NCI-H1092 treated with DMSO at 0.1 percent for 48 hours (cell line): ENCODE measurements around the gene INO80.

ENCODE experiments used
- DNase-seq: peaks from one replicate; lab custom pipeline; 2025; lab: John Stamatoyannopoulos, UW

Gene INO80

DNA sequence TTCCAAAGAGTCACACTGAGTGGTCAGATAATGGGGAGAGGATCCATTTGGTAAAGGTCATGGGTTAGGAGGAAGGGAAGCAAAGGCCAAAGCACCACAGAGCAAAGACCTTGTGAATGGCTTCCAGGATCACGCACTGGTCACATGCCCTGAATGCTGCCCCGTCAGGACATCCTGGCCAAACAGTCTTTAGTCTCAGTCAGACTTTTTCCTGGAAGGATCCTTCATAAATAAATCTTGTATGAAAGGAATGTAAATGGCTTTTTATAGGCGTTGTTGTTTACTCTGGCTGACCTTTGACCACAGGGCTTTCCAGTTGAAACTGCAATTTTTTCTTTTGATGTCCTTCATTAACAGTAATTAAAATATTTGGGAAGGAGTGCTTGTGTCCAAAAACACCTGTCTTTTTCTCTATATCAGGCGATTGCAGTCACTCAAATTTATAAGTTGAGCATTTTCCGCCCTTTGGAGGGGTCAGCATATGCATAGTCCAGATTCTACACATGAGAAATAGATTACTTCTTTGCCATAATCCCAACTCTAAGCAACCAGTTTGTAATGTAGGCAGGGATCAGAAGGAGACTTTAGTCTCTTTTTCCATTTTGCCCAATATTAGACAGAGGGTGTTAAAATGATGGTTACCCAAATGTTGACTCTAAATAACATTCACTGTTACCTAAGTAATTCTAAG is 114.4 kb downstream of the INO80 start:
- no peak for DNase-seq

DNA sequence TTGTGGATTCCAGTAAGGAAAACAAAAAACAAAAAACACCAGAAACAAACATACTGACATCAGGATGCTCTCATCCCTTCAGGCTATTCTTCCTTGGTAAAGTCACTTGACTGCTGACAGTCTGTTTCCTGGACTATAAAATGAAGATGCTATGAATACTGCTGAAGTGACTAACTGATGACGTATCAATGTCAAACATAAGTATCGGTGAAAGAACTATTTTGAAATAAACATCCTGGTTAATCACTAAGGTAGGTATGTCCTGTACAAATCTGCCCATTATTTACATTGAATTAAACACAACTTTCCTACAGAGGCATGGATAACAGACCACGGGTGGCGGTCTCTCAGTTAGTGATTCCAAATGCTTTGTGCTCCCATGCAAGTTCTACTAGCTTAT is 116.9 kb downstream of the INO80 start:
- no peak for DNase-seq

DNA sequence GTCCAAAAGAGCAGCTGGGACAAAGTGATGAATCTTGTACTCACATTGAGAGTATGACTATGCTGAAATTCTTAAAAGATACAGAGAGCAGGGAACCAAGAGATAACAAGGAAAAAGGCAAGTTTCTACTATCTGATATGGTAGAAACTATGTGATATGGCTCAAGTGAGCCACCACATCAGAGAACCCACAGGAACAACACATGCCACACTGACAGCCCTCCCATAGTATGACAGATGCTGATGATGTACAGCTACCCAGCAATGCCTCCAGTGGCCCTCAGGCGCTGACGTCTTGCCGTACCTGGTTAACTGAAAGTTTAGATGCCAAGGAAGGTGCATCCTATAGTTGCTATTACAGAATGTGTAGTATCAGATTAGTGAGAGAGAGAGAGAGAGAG is 120.4 kb downstream of the INO80 start:
- DNase-seq, result no peak

DNA sequence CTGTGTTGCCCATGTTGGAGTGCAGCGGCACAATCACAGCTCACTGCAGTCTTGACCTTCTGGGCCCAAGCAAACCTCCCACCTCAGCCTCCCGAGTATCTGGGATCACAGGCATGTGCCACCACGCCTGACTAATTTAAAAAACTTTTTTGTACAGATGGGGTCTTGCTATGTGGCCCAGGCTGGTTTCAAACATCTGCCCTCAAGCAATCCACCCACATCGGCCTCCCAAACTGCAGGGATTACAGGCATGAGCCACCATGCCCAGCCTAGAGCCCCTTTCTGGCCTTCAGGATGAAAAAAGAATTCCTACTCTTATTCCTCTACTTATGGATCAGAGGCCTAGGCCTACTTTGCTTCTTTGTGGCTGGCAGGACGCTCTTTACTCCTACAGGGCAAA is 123.3 kb downstream of the INO80 start:
- no peak for DNase-seq

DNA sequence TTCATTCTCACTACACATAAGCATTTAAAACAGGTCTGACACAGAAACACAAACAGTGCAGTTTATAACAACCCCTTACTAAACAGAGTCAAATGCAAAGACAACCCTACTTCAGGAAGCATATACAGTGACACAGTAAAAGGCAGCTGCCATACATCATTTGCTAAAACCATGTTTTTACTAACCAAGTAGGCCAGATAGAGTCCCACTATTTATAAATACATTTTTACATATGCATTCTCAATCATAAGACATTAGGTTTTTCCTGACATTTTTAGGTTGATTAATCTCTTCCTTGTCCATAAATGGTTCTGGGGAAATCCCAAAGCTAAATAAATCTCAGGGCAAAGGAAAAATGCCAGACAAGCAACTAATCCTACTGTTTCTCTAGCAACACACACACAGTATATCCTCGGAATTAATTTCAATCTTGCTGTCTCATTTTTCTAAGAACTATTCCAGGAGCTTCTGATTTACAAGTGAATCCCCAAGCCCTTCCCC is 123.8 kb downstream of the INO80 start:
- DNase-seq, result no peak

DNA sequence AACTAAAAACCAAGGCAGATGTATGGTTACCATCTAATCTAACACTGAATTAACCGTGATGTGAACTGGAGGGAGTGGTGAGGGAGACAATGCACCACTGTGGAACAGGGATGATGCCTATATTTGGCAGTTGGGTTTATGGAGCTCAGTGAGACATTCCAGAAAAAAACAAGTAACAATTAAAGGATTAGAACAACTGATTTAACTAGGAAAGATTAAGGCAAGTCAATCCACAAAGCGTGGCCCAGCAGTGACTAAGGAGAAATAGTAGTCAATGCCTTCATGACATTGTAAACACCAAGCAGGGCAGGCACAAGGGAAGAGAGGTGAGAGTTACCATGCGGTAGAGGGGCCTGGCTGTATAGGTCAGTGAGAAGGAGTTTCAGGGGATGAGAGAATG is 124.7 kb downstream of the INO80 start:
- no peak for DNase-seq

DNA sequence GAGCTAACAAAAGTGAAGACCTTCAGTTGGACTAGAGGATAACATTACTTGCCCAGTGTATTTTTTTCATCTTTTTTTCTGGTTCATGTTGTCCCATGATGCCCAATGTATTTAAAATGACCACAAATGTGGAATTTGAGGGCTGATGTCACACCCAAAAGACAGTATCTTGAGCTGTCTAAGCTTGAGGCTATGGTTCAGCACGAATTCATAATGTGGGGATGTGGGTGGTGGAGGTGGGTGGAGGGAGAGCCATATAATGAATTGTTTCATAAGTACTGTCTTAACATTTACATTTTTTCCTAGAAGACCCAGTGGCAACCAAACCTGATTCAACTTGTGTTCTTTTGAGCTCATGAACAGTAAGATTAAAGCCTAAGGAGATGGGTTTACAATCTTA is 125.3 kb downstream of the INO80 start:
- DNase-seq, result no peak

GRCh38 chr15:40990080-40990479 is 126.0 kb downstream of the INO80 start:
- DNase-seq, result no peak

DNA sequence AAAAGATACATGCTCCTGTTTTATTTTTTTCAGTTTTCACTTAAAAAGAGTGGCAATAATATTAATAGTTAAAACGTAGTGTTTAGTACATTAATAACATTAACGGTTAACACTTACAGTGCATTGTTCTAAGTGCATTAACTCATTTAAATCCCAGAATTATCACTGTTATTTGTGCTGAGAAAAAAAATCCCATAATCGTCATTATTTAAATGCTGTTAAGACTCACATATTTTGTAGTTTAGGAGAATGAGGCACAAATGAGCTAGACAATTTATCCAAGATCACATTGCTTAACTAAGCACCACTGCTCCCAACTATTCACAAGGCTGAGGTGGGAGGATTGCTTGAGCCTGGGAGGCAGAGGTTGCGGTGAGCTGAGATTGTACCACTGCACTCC is 127.9 kb downstream of the INO80 start:
- DNase-seq, result no peak

DNA sequence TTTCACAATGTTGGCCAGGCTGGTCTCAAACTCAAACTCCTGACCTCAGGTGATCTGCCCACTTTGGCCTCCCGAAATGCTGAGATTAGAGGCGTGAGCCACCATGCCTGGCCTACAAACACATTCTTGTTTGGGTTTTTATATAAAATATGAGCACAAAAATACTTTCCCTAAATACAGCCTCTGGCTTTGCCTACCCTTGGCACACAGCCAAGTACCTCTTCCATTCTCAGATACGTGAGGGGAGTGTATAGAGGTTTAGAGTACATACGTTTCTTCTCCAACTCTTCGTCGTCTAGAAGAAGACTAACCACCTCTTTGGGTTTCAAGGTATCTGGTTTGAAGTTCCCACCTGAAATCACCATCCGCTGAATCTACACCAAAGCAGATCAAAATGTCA is 129.3 kb downstream of the INO80 start:
- DNase-seq, result no peak

- no peak for DNase-seq
Measured at GRCh38 chr15:40985541-40986330, 130.3 kb downstream of the INO80 start.

DNA sequence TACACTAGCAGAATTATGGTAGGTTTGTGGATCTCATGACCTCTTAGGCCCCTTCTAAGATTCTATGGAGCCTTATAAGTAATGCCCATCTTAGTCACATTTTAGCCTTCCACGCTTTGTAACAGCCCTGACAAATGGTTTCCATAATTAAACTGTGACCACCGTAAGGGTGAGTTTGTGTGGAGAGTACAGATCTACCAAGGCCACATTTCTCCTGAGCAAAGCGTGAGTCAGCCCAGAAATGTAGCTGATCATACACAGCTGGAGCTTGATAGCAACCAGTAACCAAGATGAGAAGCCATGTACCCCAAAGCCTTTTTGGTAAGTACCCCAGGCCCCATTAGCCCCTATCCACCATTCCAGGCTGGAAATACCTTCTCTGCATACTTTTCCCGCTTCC is 131.1 kb downstream of the INO80 start:
- no peak for DNase-seq

DNA sequence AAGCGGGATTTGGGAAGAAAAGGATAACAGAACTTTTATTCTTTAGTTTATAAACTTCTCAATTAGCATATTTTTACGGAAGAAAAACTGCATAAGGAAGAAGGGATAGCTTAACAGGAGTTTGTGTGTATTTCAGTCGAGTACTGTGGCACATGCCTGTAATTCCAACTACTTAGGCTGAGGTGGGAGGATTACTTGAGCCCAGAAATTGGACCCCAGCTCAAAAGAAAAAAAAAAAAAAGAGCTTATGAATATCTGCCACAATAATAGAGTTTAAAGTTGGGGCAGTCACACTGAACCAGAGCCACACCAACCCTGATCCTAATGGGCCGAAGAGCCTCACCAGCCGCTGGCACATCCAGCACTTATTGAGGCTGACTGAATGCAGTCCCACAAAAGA is 131.7 kb downstream of the INO80 start:
- DNase-seq, result no peak

- no peak for DNase-seq
Measured at GRCh38 chr15:40982855-40983254, 133.2 kb downstream of the INO80 start.

DNA sequence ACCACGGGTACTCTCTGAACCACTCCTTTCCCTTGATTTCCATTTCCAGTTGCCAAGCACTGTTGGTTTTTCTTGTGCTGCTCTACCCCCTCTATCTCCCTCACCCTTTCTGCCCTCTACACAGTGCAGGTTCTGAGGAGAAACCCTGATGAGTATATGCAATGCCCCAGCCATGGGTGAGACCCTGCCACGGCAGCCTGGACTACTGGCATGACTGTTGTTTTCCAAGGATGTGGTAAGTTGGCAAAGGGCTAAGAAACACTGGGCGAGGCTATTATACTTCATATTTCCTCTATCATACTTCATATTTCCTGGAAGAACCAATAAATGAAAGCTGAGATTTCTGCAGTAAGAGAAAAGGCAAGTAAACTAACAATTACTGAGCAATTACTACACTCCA is 134.9 kb downstream of the INO80 start:
- DNase-seq, result no peak

DNA sequence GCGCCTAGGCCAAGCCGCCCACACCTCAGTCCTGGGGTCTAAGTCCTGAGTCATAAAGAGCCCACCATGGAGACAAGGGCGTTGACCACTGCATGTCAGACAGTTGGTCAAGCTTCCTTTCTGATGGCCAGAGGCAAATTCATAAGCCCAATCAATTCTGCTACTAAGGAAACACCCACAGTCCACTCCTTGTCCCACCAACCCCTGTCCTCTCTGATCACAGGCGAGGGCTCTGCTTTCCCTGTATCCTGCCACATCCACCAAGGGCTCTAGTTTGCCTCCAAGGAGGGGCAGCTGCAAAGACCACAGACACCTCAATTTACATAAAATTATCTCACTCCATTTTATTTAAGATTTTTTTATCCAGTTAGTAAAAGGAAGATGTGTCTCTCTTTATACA is 137.5 kb downstream of the INO80 start:
- DNase-seq, result no peak

- DNase-seq, result no peak
Measured at GRCh38 chr15:40978141-40978540, 137.9 kb downstream of the INO80 start.

GRCh38 chr15:40976819-40977218 is 139.3 kb downstream of the INO80 start:
- DNase-seq, result no peak

- no peak for DNase-seq
Measured at GRCh38 chr15:40974879-40975278, 141.2 kb downstream of the INO80 start.

DNA sequence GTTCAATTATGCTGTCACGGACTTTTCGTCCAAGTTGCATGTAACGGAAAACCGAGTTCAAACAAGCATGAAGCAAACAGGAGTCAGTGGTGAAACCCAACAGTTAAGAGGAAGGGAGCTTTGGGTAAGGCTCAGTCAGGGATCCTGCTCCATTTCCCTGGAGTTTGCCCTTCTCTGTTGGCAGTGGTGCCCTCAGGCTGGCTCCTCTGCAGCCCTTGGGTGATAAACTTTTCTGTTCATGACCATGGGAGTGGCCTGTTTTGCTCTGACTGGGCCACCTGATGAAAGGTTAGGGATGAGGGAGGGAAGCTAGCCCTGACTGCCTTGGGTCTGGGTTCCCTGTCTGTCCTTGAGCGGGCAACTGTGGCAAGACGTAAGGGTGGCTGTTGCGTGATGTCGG is 146.7 kb downstream of the INO80 start:
- DNase-seq, result no peak

- DNase-seq, result no peak
Measured at GRCh38 chr15:40968290-40969085, 147.6 kb downstream of the INO80 start.

- no peak for DNase-seq
Measured at GRCh38 chr15:40964634-40965033, 151.4 kb downstream of the INO80 start.

DNA sequence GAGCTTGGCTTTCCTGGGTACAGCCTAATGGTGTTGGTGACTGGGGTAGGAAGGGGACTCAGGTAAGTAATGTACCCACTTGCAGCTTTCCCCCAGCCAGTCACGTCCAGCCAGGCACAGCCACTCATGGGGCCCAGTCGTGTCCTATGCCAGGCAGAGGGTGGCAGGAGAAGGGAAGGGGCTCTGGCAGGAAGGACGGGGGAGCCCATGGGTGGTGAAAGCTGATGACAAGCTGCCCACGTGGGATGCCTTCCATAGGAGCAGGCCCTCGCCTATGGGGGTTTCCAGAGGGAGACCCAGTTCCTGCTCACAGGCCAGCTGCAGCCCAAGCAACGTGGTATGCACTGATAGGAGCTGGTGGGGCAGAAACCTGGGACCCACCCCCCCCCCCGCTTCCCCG is 152.1 kb downstream of the INO80 start:
- DNase-seq, result no peak
